GM12801 (cell line): ENCODE results near the gene MLH1.

Experiments used
- CTCF ChIP-seq: IDR thresholded peaks from one replicate; pipeline ENCODE4 v1.5.1; 2011; ENCODE audit warnings: control low read depth; ENCODE audit not compliant: insufficient read length; ENCODE audit errors: extremely low read depth

Gene MLH1

GRCh38 chr3:36957063-36957462 lies 36.3 kb upstream of the MLH1 start:
- no peak for TF ChIP-seq CTCF

- no peak for TF ChIP-seq CTCF
Observed at GRCh38 chr3:36957862-36958686, 35.2 kb upstream of the MLH1 start.

GRCh38 chr3:36959821-36960220 lies 33.5 kb upstream of the MLH1 start:
- no peak for TF ChIP-seq CTCF

GRCh38 chr3:36960502-36960901 lies 32.8 kb upstream of the MLH1 start:
- no peak for TF ChIP-seq CTCF

GRCh38 chr3:36964331-36964730 lies 29.0 kb upstream of the MLH1 start:
- no peak for TF ChIP-seq CTCF

- TF ChIP-seq CTCF: no peak
Observed at GRCh38 chr3:36964817-36965216, 28.5 kb upstream of the MLH1 start.

- TF ChIP-seq CTCF: no peak
Observed at GRCh38 chr3:36965440-36965839, 27.9 kb upstream of the MLH1 start.

GRCh38 chr3:36969085-36969484 lies 24.2 kb upstream of the MLH1 start:
- no peak for TF ChIP-seq CTCF
